Activated CD8-positive, alpha-beta T cell treated with anti-CD3 and anti-CD28 coated beads for 36 hours (primary cell): ENCODE results near the gene TXNDC15. TPM values are rescaled to one million over a fixed set of nuclear protein-coding genes. Genes with fewer than 3 reads are reported as not detected.
"Not testable (repeated sequence)": the region's sequence is repeated elsewhere in the genome, so short reads cannot be mapped to it uniquely, and the experiment has no call there.

Experiments used
- ATAC-seq: fragments of 200-7000 bp; cut with Tn5 transposase; one replicate; pipeline ENCODE4 v1.10.0; 2021; ENCODE audit warnings: mild to moderate bottlenecking, moderate library complexity
- CTCF ChIA-PET: fragments of 350-600 bp; sonication (Branson Sonifier 250); formaldehyde crosslinking; loops from one replicate; lab custom pipeline; 2021; ENCODE audit warnings: antibody characterized with exemption; lab: Charles Lee
- POLR2A ChIA-PET: fragments of 350-600 bp; sonication (Branson Sonifier 250); formaldehyde crosslinking; loops from one replicate; lab custom pipeline; 2021; ENCODE audit warnings: antibody characterized with exemption; lab: Charles Lee
- DNase-seq: peaks from one replicate; pipeline ENCODE4 v3.0.0-alpha.2; 2020
- H3K27ac Mint-ChIP-seq: one replicate; pipeline ENCODE4 v1.8.0; 2021; ENCODE audit warnings: mild to moderate bottlenecking, mixed read lengths
- H3K27me3 Mint-ChIP-seq: one replicate; pipeline ENCODE4 v1.8.0; 2021; ENCODE audit warnings: mixed read lengths
- H3K36me3 Mint-ChIP-seq: one replicate; pipeline ENCODE4 v1.8.0; 2021; ENCODE audit warnings: low read depth, mixed read lengths
- H3K4me1 Mint-ChIP-seq: one replicate; pipeline ENCODE4 v1.8.0; 2021; ENCODE audit warnings: low read depth, mixed read lengths
- H3K4me3 Mint-ChIP-seq: one replicate; pipeline ENCODE4 v1.8.0; 2021; ENCODE audit warnings: mild to moderate bottlenecking, moderate library complexity, mixed read lengths
- H3K9me3 Mint-ChIP-seq: one replicate; pipeline ENCODE4 v1.8.0; 2021; ENCODE audit warnings: mixed read lengths
- CTCF ChIP-seq: fragments of 200-600 bp; IDR thresholded peaks from one replicate; pipeline ENCODE4 v1.8.0; 2022; ENCODE audit warnings: antibody characterized with exemption, mild to moderate bottlenecking
- intact Hi-C: fragments of 100-400 bp; cut with micrococcal nuclease; formaldehyde crosslinking; loops from one replicate; pipeline ENCODE4 v1.10.0; 2022
- total RNA-seq, 2 experiments: library from RNA; stranded (reverse); gene quantifications; one replicate each; pipeline ENCODE4 v1.2.3, GENCODE V29; 2021

TXNDC15 gene
- total RNA-seq, 2 experiments from 2014 or later: 17.1 to 26.7 TPM

GRCh38 chr5:134874831-134875655 lies 872 bp downstream of the TXNDC15 start:
- ATAC-seq: peak; percentile 57
- peaks cover 33% of the 10 kb centered on the region for H3K4me1 Mint-ChIP-seq
- H3K4me3 Mint-ChIP-seq: peak overlapping the region; percentile 85
- ChIA-PET CTCF (interaction anchor here (1.1 kb wide), 1 partner anchor 30 kb away, joined by 4 read pairs; the partner anchor contains the start of gene C5orf24), POLR2A (interaction anchor here (0.7 to 3.3 kb wide), 7 partner anchors 11 to 42 kb away, joined by 3 to 19 read pairs (median 7); partner anchors contain the start of genes C5orf24 and PCBD2)
- H3K27me3 Mint-ChIP-seq: no peaks in the 10 kb centered on the region
- DNase-seq: peak; percentile 56
- intact Hi-C loops: no loop called here
- peaks cover 4% of the 10 kb centered on the region for H3K36me3 Mint-ChIP-seq
- TF ChIP-seq CTCF: no peak
- peak overlapping the region; percentile 94 for H3K27ac Mint-ChIP-seq
- H3K9me3 Mint-ChIP-seq: no peaks in the 10 kb centered on the region

- peaks cover 38% of the 10 kb centered on the region for H3K4me1 Mint-ChIP-seq
- no peaks in the 10 kb centered on the region for H3K27me3 Mint-ChIP-seq
- no peak overlapping the region for H3K4me3 Mint-ChIP-seq
- peaks cover 7% of the 10 kb centered on the region for H3K36me3 Mint-ChIP-seq
- H3K9me3 Mint-ChIP-seq: no peaks in the 10 kb centered on the region
- ChIA-PET CTCF (interaction anchor here (1.6 kb wide), 1 partner anchor 9 kb away, joined by 4 read pairs; no protein-coding TSS in a partner anchor), POLR2A (interaction anchor here (0.7 to 1.6 kb wide), 6 partner anchors 8 to 32 kb away, joined by 3 to 5 read pairs (median 4); partner anchors contain the start of genes C5orf24 and PCBD2)
- DNase-seq (peak; percentile 8), ATAC-seq (peak; percentile 10)
- peak overlapping the region; percentile 7 for H3K27ac Mint-ChIP-seq
- intact Hi-C loops: no loop called here
- no peak for TF ChIP-seq CTCF
These were observed 3.0 kb downstream of the TXNDC15 start for GRCh38 chr5:134877159-134877558.

- ATAC-seq (no peak), DNase-seq (no peak)
- H3K36me3 Mint-ChIP-seq: peaks cover 7% of the 10 kb centered on the region
- no peaks in the 10 kb centered on the region for H3K9me3 Mint-ChIP-seq
- ChIA-PET POLR2A (interaction anchor here (0.7 to 0.8 kb wide), 2 partner anchors 42 to 120 kb away, joined by 3 read pairs; partner anchors contain the start of gene DDX46), CTCF (interaction anchor here (2.9 kb wide), 1 partner anchor 26 kb away, joined by 9 read pairs; the partner anchor contains the start of gene PCBD2)
- H3K27me3 Mint-ChIP-seq: no peaks in the 10 kb centered on the region
- H3K27ac Mint-ChIP-seq: peak overlapping the region; percentile 48
- H3K4me1 Mint-ChIP-seq: peaks cover 30% of the 10 kb centered on the region
- intact Hi-C loops: no loop called here
- no peak for TF ChIP-seq CTCF
- H3K4me3 Mint-ChIP-seq: no peak overlapping the region
These were observed 4.2 kb downstream of the TXNDC15 start for GRCh38 chr5:134878403-134878802.

GRCh38 chr5:134879456-134879855 lies 5.3 kb downstream of the TXNDC15 start:
- CTCF ChIA-PET: interaction anchor here (2.9 kb wide), 1 partner anchor 25 kb away, joined by 9 read pairs; the partner anchor contains the start of gene PCBD2
- Mint-ChIP-seq H3K36me3 (peaks cover 7% of the 10 kb centered on the region), H3K4me1 (peaks cover 28% of the 10 kb centered on the region), H3K4me3 (no peak overlapping the region), H3K27ac (no peak overlapping the region), H3K9me3 (no peaks in the 10 kb centered on the region), H3K27me3 (no peaks in the 10 kb centered on the region)
- ATAC-seq: no peak
- DNase-seq: no peak
- intact Hi-C loops: no loop called here
- no peak for TF ChIP-seq CTCF
- POLR2A ChIA-PET: interaction anchor here (0.7 to 1.6 kb wide), 4 partner anchors 13 to 41 kb away, joined by 3 to 6 read pairs (median 4); partner anchors contain the start of gene PCBD2

- H3K27me3 Mint-ChIP-seq, DNase-seq, H3K9me3 Mint-ChIP-seq, intact Hi-C loops, POLR2A ChIA-PET, H3K36me3 Mint-ChIP-seq, H3K4me3 Mint-ChIP-seq, H3K27ac Mint-ChIP-seq, ATAC-seq: not testable (repeated sequence)
- CTCF ChIA-PET: interaction anchor here (2.9 kb wide), 1 partner anchor 24 kb away, joined by 9 read pairs; the partner anchor contains the start of gene PCBD2
- peaks cover 25% of the 10 kb centered on the region for H3K4me1 Mint-ChIP-seq
These were observed 6.8 kb downstream of the TXNDC15 start for GRCh38 chr5:134880937-134881336.

GRCh38 chr5:134881711-134882110 lies 7.5 kb downstream of the TXNDC15 start:
- not testable (repeated sequence) for H3K4me3 Mint-ChIP-seq

More at GRCh38 chr5:134881711-134882110, 7.5 kb downstream of the TXNDC15 start:
- H3K27ac Mint-ChIP-seq, H3K9me3 Mint-ChIP-seq, H3K27me3 Mint-ChIP-seq, intact Hi-C loops, H3K36me3 Mint-ChIP-seq, POLR2A ChIA-PET, ATAC-seq, CTCF ChIA-PET, DNase-seq: not testable (repeated sequence)
- H3K4me1 Mint-ChIP-seq: peaks cover 18% of the 10 kb centered on the region
